GM23248 (cell line): ENCODE results near the gene ACAN.

Experiments used
- EZH2 ChIP-seq: fragments of 200-600 bp; sonication (generic); IDR thresholded peaks from 2 replicates; pipeline ENCODE4 v1.6.1; 2018; ENCODE audit warnings: antibody characterized with exemption, mild to moderate bottlenecking; ENCODE audit not compliant: insufficient read depth, poor library complexity, severe bottlenecking
- EZH2phosphoT487 ChIP-seq: fragments of 200-600 bp; sonication (generic); IDR thresholded peaks from 2 replicates; pipeline ENCODE4 v1.6.1; 2018; ENCODE audit warnings: antibody characterized with exemption, moderate library complexity, mild to moderate bottlenecking, low read depth; ENCODE audit not compliant: insufficient read depth

DNA sequence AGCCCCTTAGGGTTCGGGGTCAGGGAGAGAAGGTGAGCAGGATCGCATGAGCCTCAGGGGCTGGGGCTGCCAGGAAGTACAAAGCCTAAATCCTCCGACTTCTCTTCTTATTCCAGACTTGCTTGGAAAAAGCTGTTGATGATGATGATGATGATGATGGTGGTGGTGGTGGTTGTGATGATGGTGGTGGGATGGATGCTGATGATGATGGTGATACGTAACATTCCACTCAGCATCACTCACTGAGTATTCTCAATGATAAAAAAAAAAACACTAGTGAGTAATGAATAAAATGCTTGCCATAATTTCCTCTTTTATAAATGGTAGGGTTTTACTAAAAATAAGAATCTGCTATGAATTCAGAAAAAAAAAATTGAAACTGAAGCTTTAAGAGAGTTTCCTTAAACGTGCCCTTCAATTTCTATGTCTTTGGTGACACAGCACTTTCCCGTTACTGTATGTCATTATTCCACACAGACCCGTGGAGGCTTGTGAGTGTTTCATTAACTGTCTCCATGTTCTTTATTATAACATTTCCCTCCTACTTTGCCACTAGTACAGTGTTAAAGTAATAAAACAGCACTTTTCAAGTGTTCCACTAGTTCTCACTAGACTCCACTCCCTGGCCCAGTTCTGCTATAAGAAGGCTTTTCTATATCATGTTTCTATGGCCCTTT is 5.4 kb upstream of the ACAN start:
- TF ChIP-seq EZH2 (no peak), EZH2phosphoT487 (no peak)
